Endothelial cell of umbilical vein (primary cell): ENCODE measurements around the gene CNKSR1. TPM values are rescaled to one million over a fixed set of nuclear protein-coding genes. Genes with fewer than 3 reads are reported as not detected.
A peak's percentile ranks its signal among the peaks of the same experiment; 100 is the strongest.

Experiments used
- BruUV-seq: library from RNA; stranded (reverse); fragments of 400-500 nt; replicated peaks from 2 replicates; lab custom pipeline; 2021; lab: Mats Ljungman, UMichigan
- CTCF ChIA-PET: fragments of 300-600, 350-600 bp; sonication (Branson Sonifier 250); formaldehyde crosslinking; loops from one replicate; lab custom pipeline; 2021; ENCODE audit warnings: antibody characterized with exemption, inconsistent platforms; lab: Charles Lee
- POLR2A ChIA-PET: fragments of 300-600, 350-600 bp; sonication (Branson Sonifier 250); formaldehyde crosslinking; loops from one replicate; lab custom pipeline; 2021; ENCODE audit warnings: antibody characterized with exemption, inconsistent platforms; lab: Charles Lee
- DNase-seq: peaks from one replicate; pipeline ENCODE4 v3.0.0-alpha.2; 2011; ENCODE audit warnings: low read depth, low spot score
- FAIRE-seq: peaks from 2 replicates; lab custom pipeline; 2011; peaks lifted over from hg19 to GRCh38; lab: Jason Lieb, UNC
- H2AFZ ChIP-seq: 2 replicates; pipeline ENCODE4 v1.6.0; 2012; ENCODE audit warnings: low read depth, low read length, control low read depth, inconsistent platforms
- H3K27ac ChIP-seq: 2 replicates; pipeline ENCODE4 v1.5.1; 2011; ENCODE audit warnings: low read depth, mild to moderate bottlenecking, control low read depth, low read length, moderate library complexity; ENCODE audit not compliant: insufficient read depth
- H3K27me3 ChIP-seq, 2 experiments: 2 replicates each; pipeline versions ENCODE4 v1.6.0 to v1.6.1; 2011; ENCODE audit warnings: low read length in 2 of 2, mixed read lengths in 1 of 2; ENCODE audit not compliant: control insufficient read depth in 2 of 2, insufficient read depth in 2 of 2
- H3K36me3 ChIP-seq, 2 experiments: 2 replicates in 1 of 2; 3 replicates in 1 of 2; pipeline ENCODE4 v1.5.1; 2011; ENCODE audit warnings: low read length in 2 of 2, mild to moderate bottlenecking in 1 of 2, moderate library complexity in 1 of 2; ENCODE audit not compliant: control insufficient read depth in 2 of 2, insufficient read depth in 2 of 2; ENCODE audit errors: extremely low read depth in 1 of 2
- H3K4me1 ChIP-seq: 3 replicates; pipeline ENCODE4 v1.5.1; 2011; ENCODE audit warnings: mild to moderate bottlenecking, low read length; ENCODE audit not compliant: control insufficient read depth, insufficient read depth; ENCODE audit errors: extremely low read depth
- H3K4me2 ChIP-seq: 2 replicates; pipeline ENCODE4 v1.6.1; 2011; ENCODE audit warnings: low read length, control low read depth, mixed read lengths; ENCODE audit not compliant: insufficient read depth
- H3K4me3 ChIP-seq, 3 experiments: fragments of 200-600 bp in 1 of 3; sonication (generic), shearing (Covaris generic) in 1 of 3; replicated peaks in 1 of 3; 2 replicates each; pipeline ENCODE4 v1.5.1; 2011 to 2016; ENCODE audit warnings: control low read depth in 3 of 3, low read length in 3 of 3, mild to moderate bottlenecking in 2 of 3, inconsistent platforms in 1 of 3, low read depth in 1 of 3, moderate library complexity in 1 of 3; ENCODE audit not compliant: insufficient read depth in 1 of 3
- H3K79me2 ChIP-seq: 2 replicates; pipeline ENCODE4 v1.6.0; 2012; ENCODE audit warnings: low read length, inconsistent platforms; ENCODE audit not compliant: control insufficient read depth, insufficient read depth
- H3K9ac ChIP-seq: replicated peaks from 2 replicates; pipeline ENCODE3; 2011; ENCODE audit warnings: low read length, control low read depth; ENCODE audit not compliant: insufficient read depth; ENCODE audit errors: extremely low read depth
- H3K9me1 ChIP-seq: replicated peaks from 3 replicates; pipeline ENCODE4 v1.6.0; 2011; ENCODE audit warnings: mild to moderate bottlenecking, low read length; ENCODE audit not compliant: control insufficient read depth, insufficient read depth; ENCODE audit errors: extremely low read depth
- H3K9me3 ChIP-seq: replicated peaks from 2 replicates; pipeline ENCODE4 v1.5.1; 2012; ENCODE audit warnings: low read length, inconsistent platforms; ENCODE audit not compliant: control insufficient read depth, insufficient read depth
- H4K20me1 ChIP-seq: replicated peaks from 2 replicates; pipeline ENCODE3; 2011; ENCODE audit warnings: mild to moderate bottlenecking, low read length; ENCODE audit not compliant: control insufficient read depth, insufficient read depth; ENCODE audit errors: extremely low read depth
- EZH2 ChIP-seq: IDR thresholded peaks from 2 replicates; pipeline ENCODE4 v1.6.1; 2012; ENCODE audit warnings: borderline replicate concordance, low read depth, mild to moderate bottlenecking, moderate library complexity, low read length, inconsistent platforms; ENCODE audit not compliant: severe bottlenecking
- FOS ChIP-seq: IDR thresholded peaks from 2 replicates; pipeline ENCODE4 v1.6.1; 2011; ENCODE audit warnings: mild to moderate bottlenecking, low read length, moderate library complexity, borderline replicate concordance; ENCODE audit not compliant: insufficient read depth
- GATA2 ChIP-seq: IDR thresholded peaks from 2 replicates; pipeline ENCODE4 v1.7.0; 2011; ENCODE audit warnings: low read depth, mild to moderate bottlenecking, moderate library complexity, mixed read lengths, low read length; ENCODE audit not compliant: insufficient read length, insufficient read depth
- JUN ChIP-seq: IDR thresholded peaks from 2 replicates; pipeline ENCODE4 v1.6.1; 2011; ENCODE audit warnings: borderline replicate concordance, low read depth; ENCODE audit not compliant: insufficient read length, insufficient read depth
- MYC ChIP-seq: IDR thresholded peaks from one replicate; pipeline ENCODE4 v1.6.1; 2011; ENCODE audit warnings: mild to moderate bottlenecking, low read depth, low read length
- POLR2AphosphoS5 ChIP-seq: IDR thresholded peaks from 2 replicates; pipeline ENCODE4 v1.6.1; 2012; ENCODE audit warnings: low read depth, mild to moderate bottlenecking, control low read depth, low read length, moderate library complexity; ENCODE audit not compliant: insufficient read depth
- dilution Hi-C: fragments of 300-500 bp; cut with MboI; formaldehyde crosslinking; loops from one replicate; pipeline ENCODE4 v1.15.0; 2019; ENCODE audit warnings: low sequenced_read_pairs; ENCODE audit not compliant: extremely low pct_ligation_motif_present
- intact Hi-C: fragments of 100-400 bp; cut with micrococcal nuclease; formaldehyde crosslinking; loops from one replicate; pipeline ENCODE4 v1.10.0; 2022
- polyA plus RNA-seq, 4 experiments: library from polyadenylated mRNA; depleted of rRNA in 3 of 4; stranded (reverse) in 3 of 4; unstranded in 1 of 4; fragments of >200 nt; gene quantifications; 2 replicates each; pipeline versions ENCODE4 v1.2.1 to v1.2.3, GENCODE V29; 2011 to 2012; ENCODE audit warnings: missing spikeins in 1 of 4
- total RNA-seq: library from RNA; stranded (reverse); gene quantifications from 2 replicates; pipeline ENCODE4 v1.2.3, GENCODE V29; 2021
- TF ChIP-seq, protein P1 (sequence below), 2 donors: IDR thresholded peaks; 1 replicate in 1 of 2; 2 replicates in 1 of 2; pipeline ENCODE4 v1.5.1; 2011; ENCODE audit warnings: low read length in 2 of 2, mild to moderate bottlenecking in 2 of 2, moderate library complexity in 2 of 2, control low read depth in 1 of 2, inconsistent platforms in 1 of 2, low read depth in 1 of 2; ENCODE audit not compliant: insufficient read depth in 1 of 2; ENCODE audit errors: extremely low read depth in 1 of 2
- TF ChIP-seq, protein P2 (sequence below): IDR thresholded peaks from 2 replicates; pipeline ENCODE4 v1.6.1; 2011; ENCODE audit not compliant: insufficient read depth, insufficient read length

CNKSR1 gene
- total and polyA plus RNA-seq, 2 donors (not counting 3 experiments of a cell fraction or from before 2014, with no cell fraction given) = 0.22 TPM; not detected in 1

DNA sequence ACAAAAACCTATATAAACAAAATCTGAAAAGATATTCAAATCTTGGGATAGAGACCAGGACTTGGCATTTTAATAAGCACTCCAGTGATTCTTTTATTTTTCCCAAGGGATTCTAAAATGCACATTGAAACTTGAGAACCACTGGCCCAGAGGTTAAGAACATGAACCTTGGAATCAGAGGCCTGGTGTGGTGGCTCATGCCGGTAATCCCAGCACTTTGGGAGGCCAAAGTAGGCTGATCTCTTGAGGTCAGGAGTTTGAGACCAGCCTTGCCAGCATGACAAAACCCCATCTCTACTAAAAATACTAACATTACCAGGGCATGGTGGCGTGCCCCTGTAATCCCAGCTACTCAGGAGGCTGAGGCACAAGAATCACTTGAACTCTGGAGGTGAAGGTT, 43.8 kb downstream of the CNKSR1 start:
- Histone ChIP-seq H3K9me3 (no peaks in the 10 kb centered on the region), H3K9ac (no peak overlapping the region), H3K27me3 (peaks cover 3 to 4% of the 10 kb centered on the region in 2 experiments), H3K27ac (no peak overlapping the region), H3K79me2 (no peaks in the 10 kb centered on the region), H4K20me1 (no peaks in the 10 kb centered on the region), H3K4me3 (no peak overlapping the region), H3K9me1 (no peaks in the 10 kb centered on the region), H3K4me1 (peaks cover 5% of the 10 kb centered on the region), H2AFZ (no peak overlapping the region), H3K36me3 (no peaks in the 10 kb centered on the region), H3K4me2 (no peak overlapping the region)
- DNase-seq (no peak), FAIRE-seq (no peak)
- intact Hi-C loops (no loop called here), dilution Hi-C loops (no loop called here)
- TF ChIP-seq, protein P1, sequence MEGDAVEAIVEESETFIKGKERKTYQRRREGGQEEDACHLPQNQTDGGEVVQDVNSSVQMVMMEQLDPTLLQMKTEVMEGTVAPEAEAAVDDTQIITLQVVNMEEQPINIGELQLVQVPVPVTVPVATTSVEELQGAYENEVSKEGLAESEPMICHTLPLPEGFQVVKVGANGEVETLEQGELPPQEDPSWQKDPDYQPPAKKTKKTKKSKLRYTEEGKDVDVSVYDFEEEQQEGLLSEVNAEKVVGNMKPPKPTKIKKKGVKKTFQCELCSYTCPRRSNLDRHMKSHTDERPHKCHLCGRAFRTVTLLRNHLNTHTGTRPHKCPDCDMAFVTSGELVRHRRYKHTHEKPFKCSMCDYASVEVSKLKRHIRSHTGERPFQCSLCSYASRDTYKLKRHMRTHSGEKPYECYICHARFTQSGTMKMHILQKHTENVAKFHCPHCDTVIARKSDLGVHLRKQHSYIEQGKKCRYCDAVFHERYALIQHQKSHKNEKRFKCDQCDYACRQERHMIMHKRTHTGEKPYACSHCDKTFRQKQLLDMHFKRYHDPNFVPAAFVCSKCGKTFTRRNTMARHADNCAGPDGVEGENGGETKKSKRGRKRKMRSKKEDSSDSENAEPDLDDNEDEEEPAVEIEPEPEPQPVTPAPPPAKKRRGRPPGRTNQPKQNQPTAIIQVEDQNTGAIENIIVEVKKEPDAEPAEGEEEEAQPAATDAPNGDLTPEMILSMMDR (IDR thresholded peaks at IDR 0.05; ENCODE audit: extremely low read depth in 1 of 2, insufficient read depth in 1 of 2, low read depth in 1 of 2, low read length in 2 of 2) = no peak
- ChIA-PET CTCF (interaction anchor here (1.4 to 3.1 kb wide), 3 partner anchors 13 to 51 kb away, joined by 3 to 14 read pairs (median 5); partner anchors contain the start of genes CEP85 and ZNF593), POLR2A (no interaction called here)
- no TSS peak for BruUV-seq

DNA sequence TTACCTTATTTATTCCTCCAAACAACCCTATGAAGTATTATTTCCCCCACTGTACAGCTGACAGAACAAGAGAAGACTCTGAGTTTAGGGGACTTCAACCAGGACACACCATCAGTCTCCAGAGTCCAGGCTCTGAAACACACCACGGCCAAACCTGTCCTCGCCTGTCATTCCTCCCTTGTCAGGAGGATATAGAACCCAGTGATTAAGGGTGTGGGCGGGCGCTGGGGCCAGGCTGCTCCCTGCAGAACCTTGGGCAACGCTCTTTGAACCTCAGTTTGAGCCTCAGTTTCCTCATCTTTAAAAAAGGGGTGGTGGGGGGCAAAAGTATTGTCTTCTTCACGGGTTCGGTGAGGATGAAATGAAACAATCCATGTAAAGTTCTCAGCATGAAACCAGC, 47.3 kb downstream of the CNKSR1 start:
- Histone ChIP-seq H3K4me3 (no peak overlapping the region), H4K20me1 (no peaks in the 10 kb centered on the region), H3K27ac (no peak overlapping the region), H3K9me3 (no peaks in the 10 kb centered on the region), H3K27me3 (peaks cover 3 to 7% of the 10 kb centered on the region in 2 experiments), H3K4me1 (peaks cover 5% of the 10 kb centered on the region), H3K9ac (no peak overlapping the region), H2AFZ (peak overlapping the region; percentile 96), H3K9me1 (no peaks in the 10 kb centered on the region), H3K4me2 (no peak overlapping the region), H3K36me3 (no peaks in the 10 kb centered on the region), H3K79me2 (no peaks in the 10 kb centered on the region)
- CTCF ChIA-PET = interaction anchor here (1.5 kb wide), 1 partner anchor 9 kb away, joined by 10 read pairs; the partner anchor contains the start of gene CEP85
- FAIRE-seq = no peak
- POLR2A ChIA-PET = interaction anchor here (0.7 kb wide), 1 partner anchor 139 kb away, joined by 10 read pairs; no protein-coding TSS in a partner anchor
- intact Hi-C loops (no loop called here), dilution Hi-C loops (no loop called here)
- no peak for TF ChIP-seq GATA2
- TF ChIP-seq EZH2 = no peak
- TF ChIP-seq FOS = no peak
- TF ChIP-seq, protein P1 (IDR thresholded peaks at IDR 0.05; ENCODE audit: extremely low read depth in 1 of 2, insufficient read depth in 1 of 2, low read depth in 1 of 2, low read length in 2 of 2) = no peak
- TF ChIP-seq MYC = no peak
- TF ChIP-seq POLR2AphosphoS5 = no peak
- no peak for TF ChIP-seq JUN
- TF ChIP-seq, protein P2, sequence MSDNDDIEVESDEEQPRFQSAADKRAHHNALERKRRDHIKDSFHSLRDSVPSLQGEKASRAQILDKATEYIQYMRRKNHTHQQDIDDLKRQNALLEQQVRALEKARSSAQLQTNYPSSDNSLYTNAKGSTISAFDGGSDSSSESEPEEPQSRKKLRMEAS = no peak
- DNase-seq = no peak
- BruUV-seq = no TSS peak
